SK-N-SH (cell line): ENCODE results near the gene IL2RA. TPM values are rescaled to one million over a fixed set of nuclear protein-coding genes. Genes with fewer than 3 reads are reported as not detected.

Source experiments
- CTCF ChIA-PET: fragments of 300-600, 350-600 bp; formaldehyde crosslinking; extraction: SDS; loops from one replicate; lab custom pipeline; 2021; lab: Yijun Ruan, JAX
- POLR2A ChIA-PET: fragments of 350-600 bp; sonication (Branson Sonifier 250); formaldehyde crosslinking; extraction: SDS; loops from one replicate; lab custom pipeline; 2020; ENCODE audit warnings: antibody characterized with exemption, inconsistent platforms; lab: Yijun Ruan, JAX
- DNase-seq: peaks from one replicate; pipeline ENCODE4 v3.0.0; 2012
- H2AFZ ChIP-seq: fragments of 200-600 bp; sonication (generic); 2 replicates; pipeline ENCODE4 v1.8.1; 2016; ENCODE audit warnings: antibody characterized with exemption, mild to moderate bottlenecking, low read depth
- H3F3A ChIP-seq: fragments of 200-600 bp; sonication (generic); replicated peaks from 2 replicates; pipeline ENCODE3; 2016; ENCODE audit warnings: antibody characterized with exemption, mild to moderate bottlenecking; ENCODE audit not compliant: insufficient read depth
- H3K27ac ChIP-seq, 2 experiments: fragments of 200-500 bp in 1 of 2; fragments of 200-600 bp in 1 of 2; sonication (Bioruptor generic) in 1 of 2; sonication (generic), shearing (Covaris generic) in 1 of 2; 2 replicates each; pipeline versions ENCODE4 v1.5.1 to v1.6.1; 2014 to 2016; ENCODE audit warnings: low read depth in 2 of 2, inconsistent platforms in 1 of 2, low read length in 1 of 2, mild to moderate bottlenecking in 1 of 2, mixed read lengths in 1 of 2
- H3K27me3 ChIP-seq: fragments of 200-600 bp; sonication (generic), shearing (Covaris generic); 2 replicates; pipeline ENCODE4 v1.6.1; 2016; ENCODE audit warnings: mixed run types; ENCODE audit not compliant: insufficient read depth
- H3K36me3 ChIP-seq, 2 experiments: fragments of 200-500 bp in 1 of 2; fragments of 200-600 bp in 1 of 2; sonication (Bioruptor generic) in 1 of 2; sonication (generic) in 1 of 2; replicated peaks in 1 of 2; 2 replicates each; pipeline versions ENCODE3 to v1.5.1; 2014 to 2016; ENCODE audit warnings: low read length in 1 of 2, mild to moderate bottlenecking in 1 of 2; ENCODE audit not compliant: insufficient read depth in 2 of 2, control insufficient read depth in 1 of 2
- H3K4me1 ChIP-seq, 2 experiments: fragments of 200-500 bp in 1 of 2; fragments of 200-600 bp in 1 of 2; sonication (Bioruptor generic) in 1 of 2; sonication (generic), shearing (Covaris generic) in 1 of 2; 2 replicates each; pipeline versions ENCODE4 v1.5.1 to v1.6.1; 2014 to 2016; ENCODE audit warnings: low read depth in 1 of 2, low read length in 1 of 2, mixed run types in 1 of 2; ENCODE audit not compliant: insufficient read depth in 2 of 2, control insufficient read depth in 1 of 2
- H3K4me2 ChIP-seq: fragments of 200-600 bp; sonication (generic), shearing (Covaris generic); 2 replicates; pipeline ENCODE4 v1.6.1; 2017; ENCODE audit warnings: mixed run types
- H3K4me3 ChIP-seq, 2 experiments: fragments of 200-500 bp in 1 of 2; fragments of 200-600 bp in 1 of 2; sonication (Bioruptor generic) in 1 of 2; sonication (generic), shearing (Covaris generic) in 1 of 2; 2 replicates each; pipeline versions ENCODE4 v1.5.1 to v1.8.1; 2014 to 2016; ENCODE audit warnings: low read depth in 2 of 2, inconsistent platforms in 1 of 2, low read length in 1 of 2, mild to moderate bottlenecking in 1 of 2, mixed read lengths in 1 of 2, moderate library complexity in 1 of 2
- H3K79me2 ChIP-seq: fragments of 200-600 bp; sonication (generic); 2 replicates; pipeline ENCODE4 v1.8.1; 2017; ENCODE audit warnings: mild to moderate bottlenecking; ENCODE audit not compliant: insufficient read depth
- H3K9ac ChIP-seq: fragments of 200-600 bp; sonication (generic); 2 replicates; pipeline ENCODE4 v1.6.1; 2017; ENCODE audit warnings: mixed run types
- H3K9me2 ChIP-seq: fragments of 200-600 bp; sonication (generic); 2 replicates; pipeline ENCODE4 v1.6.1; 2017; ENCODE audit warnings: mixed run types
- H3K9me3 ChIP-seq: fragments of 200-600 bp; sonication (generic); 2 replicates; pipeline ENCODE4 v1.6.1; 2017; ENCODE audit warnings: mixed run types, mild to moderate bottlenecking, moderate library complexity
- H4K20me1 ChIP-seq: fragments of 200-600 bp; sonication (generic); 2 replicates; pipeline ENCODE4 v1.6.1; 2017; ENCODE audit warnings: mild to moderate bottlenecking, mixed run types; ENCODE audit not compliant: insufficient read depth
- CHD2 ChIP-seq: fragments of 150-350 bp; IDR thresholded peaks from 2 replicates; pipeline ENCODE4 v1.6.1; 2018; ENCODE audit warnings: low read length; ENCODE audit not compliant: partially characterized antibody
- ELF1 ChIP-seq: IDR thresholded peaks from 2 replicates; pipeline ENCODE4 v1.4.0; 2012
- EP300 ChIP-seq, 2 experiments: IDR thresholded peaks; 2 replicates each; pipeline versions ENCODE4 v1.4.0 to v1.6.1; 2012; ENCODE audit warnings: borderline replicate concordance in 1 of 2, low read depth in 1 of 2, low read length in 1 of 2
- FOXM1 ChIP-seq: IDR thresholded peaks from 2 replicates; pipeline ENCODE4 v1.4.0; 2012; ENCODE audit warnings: low read depth, mild to moderate bottlenecking
- GABPA ChIP-seq: IDR thresholded peaks from 2 replicates; pipeline ENCODE4 v1.4.0; 2012; ENCODE audit warnings: low read depth, mild to moderate bottlenecking
- GATA2 ChIP-seq: sonication (generic); formaldehyde crosslinking; IDR thresholded peaks from 2 replicates; pipeline ENCODE4 v1.5.0; 2020; ENCODE audit warnings: mild to moderate bottlenecking, missing genetic modification reagents
- POLR2AphosphoS5 ChIP-seq: IDR thresholded peaks from 2 replicates; pipeline ENCODE4 v1.6.1; 2012; ENCODE audit warnings: low read depth, low read length
- RXRA ChIP-seq: IDR thresholded peaks from 2 replicates; pipeline ENCODE4 v1.4.0; 2012; ENCODE audit warnings: low read depth, mild to moderate bottlenecking, borderline replicate concordance
- SIN3A ChIP-seq: IDR thresholded peaks from 2 replicates; pipeline ENCODE4 v1.6.1; 2012; ENCODE audit warnings: low read depth, mild to moderate bottlenecking, low read length, moderate library complexity, borderline replicate concordance
- TAF1 ChIP-seq: IDR thresholded peaks from 2 replicates; pipeline ENCODE4 v1.6.1; 2012; ENCODE audit warnings: low read depth, mild to moderate bottlenecking, low read length, moderate library complexity, borderline replicate concordance
- TCF12 ChIP-seq: IDR thresholded peaks from 2 replicates; pipeline ENCODE4 v1.4.0; 2012
- TEAD4 ChIP-seq: IDR thresholded peaks from 2 replicates; pipeline ENCODE4 v1.4.0; 2012; ENCODE audit warnings: mild to moderate bottlenecking, borderline replicate concordance; ENCODE audit not compliant: insufficient read depth
- WGBS: methylation state at CpG from one replicate; pipeline ENCODE4 v1.1.6; 2017; ENCODE audit warnings: low lambda C conversion rate; 5-methylcytosine and 5-hydroxymethylcytosine counted together
- polyA plus RNA-seq, 3 experiments: library from polyadenylated mRNA; depleted of rRNA; stranded (reverse); fragments of >200 nt; gene quantifications; 2 replicates each; pipeline ENCODE4 v1.2.3, GENCODE V29; 2012
- TF ChIP-seq, protein P1 (sequence below): IDR thresholded peaks from 2 replicates; pipeline ENCODE4 v1.6.1; 2012; ENCODE audit warnings: mild to moderate bottlenecking, low read depth, low read length, moderate library complexity
- TF ChIP-seq, protein P2 (sequence below): fragments of 200-600 bp; sonication (generic); IDR thresholded peaks from 2 replicates; pipeline ENCODE4 v1.6.1; 2017; ENCODE audit warnings: antibody characterized with exemption, mild to moderate bottlenecking, moderate library complexity
- TF ChIP-seq, protein P3 (sequence below): fragments of 150-350 bp; IDR thresholded peaks from 2 replicates; pipeline ENCODE4 v1.6.1; 2016; ENCODE audit warnings: mild to moderate bottlenecking, low read depth, low read length
- TF ChIP-seq, protein P4 (sequence below): IDR thresholded peaks from 2 replicates; pipeline ENCODE4 v1.4.0; 2012; ENCODE audit warnings: low read depth, borderline replicate concordance
- TF ChIP-seq, protein P5 (sequence below): IDR thresholded peaks from 2 replicates; pipeline ENCODE4 v1.4.0; 2012; ENCODE audit warnings: low read depth

The IL2RA gene
- polyA plus RNA-seq, 1 of the 3 experiments (the other 2 are of a cell fraction), result not detected

DNA sequence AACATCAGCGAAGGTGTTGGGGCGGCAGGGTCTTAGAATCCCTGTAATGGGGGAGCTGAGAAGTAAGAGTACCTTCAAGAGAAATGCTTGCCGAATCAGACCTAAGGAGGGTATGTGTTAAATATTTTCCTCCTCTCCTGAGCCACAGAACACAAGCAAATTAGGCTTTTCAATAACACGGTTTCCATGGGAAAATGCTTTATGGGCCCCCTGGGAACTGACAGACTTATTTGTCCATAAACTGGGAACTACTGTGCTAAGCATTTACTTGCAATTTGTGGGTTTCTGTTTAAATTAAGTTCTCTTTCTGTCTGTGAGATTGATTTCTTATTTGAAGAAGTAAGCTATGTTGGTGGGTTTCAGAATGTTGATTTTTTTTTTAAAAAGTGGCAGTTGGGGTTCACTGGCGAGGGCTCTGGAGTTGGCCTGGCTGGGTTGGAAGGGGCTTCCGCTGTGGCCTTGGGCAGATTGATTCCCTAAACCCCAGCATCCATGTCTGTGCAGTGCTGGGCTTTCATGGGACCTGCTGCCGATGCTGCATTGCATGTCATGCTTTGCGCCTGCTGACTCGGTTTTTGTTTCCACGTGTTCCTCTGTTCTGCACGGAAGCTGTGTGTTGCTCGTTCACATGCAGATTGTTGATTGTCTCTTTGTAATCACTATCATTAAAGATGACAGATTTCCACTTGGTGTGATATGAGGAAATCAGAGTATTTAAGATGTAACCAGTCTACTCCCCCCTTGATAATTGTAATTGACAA is 33.8 kb upstream of the IL2RA start (continued):
- TF ChIP-seq, protein P1, sequence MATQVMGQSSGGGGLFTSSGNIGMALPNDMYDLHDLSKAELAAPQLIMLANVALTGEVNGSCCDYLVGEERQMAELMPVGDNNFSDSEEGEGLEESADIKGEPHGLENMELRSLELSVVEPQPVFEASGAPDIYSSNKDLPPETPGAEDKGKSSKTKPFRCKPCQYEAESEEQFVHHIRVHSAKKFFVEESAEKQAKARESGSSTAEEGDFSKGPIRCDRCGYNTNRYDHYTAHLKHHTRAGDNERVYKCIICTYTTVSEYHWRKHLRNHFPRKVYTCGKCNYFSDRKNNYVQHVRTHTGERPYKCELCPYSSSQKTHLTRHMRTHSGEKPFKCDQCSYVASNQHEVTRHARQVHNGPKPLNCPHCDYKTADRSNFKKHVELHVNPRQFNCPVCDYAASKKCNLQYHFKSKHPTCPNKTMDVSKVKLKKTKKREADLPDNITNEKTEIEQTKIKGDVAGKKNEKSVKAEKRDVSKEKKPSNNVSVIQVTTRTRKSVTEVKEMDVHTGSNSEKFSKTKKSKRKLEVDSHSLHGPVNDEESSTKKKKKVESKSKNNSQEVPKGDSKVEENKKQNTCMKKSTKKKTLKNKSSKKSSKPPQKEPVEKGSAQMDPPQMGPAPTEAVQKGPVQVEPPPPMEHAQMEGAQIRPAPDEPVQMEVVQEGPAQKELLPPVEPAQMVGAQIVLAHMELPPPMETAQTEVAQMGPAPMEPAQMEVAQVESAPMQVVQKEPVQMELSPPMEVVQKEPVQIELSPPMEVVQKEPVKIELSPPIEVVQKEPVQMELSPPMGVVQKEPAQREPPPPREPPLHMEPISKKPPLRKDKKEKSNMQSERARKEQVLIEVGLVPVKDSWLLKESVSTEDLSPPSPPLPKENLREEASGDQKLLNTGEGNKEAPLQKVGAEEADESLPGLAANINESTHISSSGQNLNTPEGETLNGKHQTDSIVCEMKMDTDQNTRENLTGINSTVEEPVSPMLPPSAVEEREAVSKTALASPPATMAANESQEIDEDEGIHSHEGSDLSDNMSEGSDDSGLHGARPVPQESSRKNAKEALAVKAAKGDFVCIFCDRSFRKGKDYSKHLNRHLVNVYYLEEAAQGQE, result no peak
- TF ChIP-seq, protein P2, sequence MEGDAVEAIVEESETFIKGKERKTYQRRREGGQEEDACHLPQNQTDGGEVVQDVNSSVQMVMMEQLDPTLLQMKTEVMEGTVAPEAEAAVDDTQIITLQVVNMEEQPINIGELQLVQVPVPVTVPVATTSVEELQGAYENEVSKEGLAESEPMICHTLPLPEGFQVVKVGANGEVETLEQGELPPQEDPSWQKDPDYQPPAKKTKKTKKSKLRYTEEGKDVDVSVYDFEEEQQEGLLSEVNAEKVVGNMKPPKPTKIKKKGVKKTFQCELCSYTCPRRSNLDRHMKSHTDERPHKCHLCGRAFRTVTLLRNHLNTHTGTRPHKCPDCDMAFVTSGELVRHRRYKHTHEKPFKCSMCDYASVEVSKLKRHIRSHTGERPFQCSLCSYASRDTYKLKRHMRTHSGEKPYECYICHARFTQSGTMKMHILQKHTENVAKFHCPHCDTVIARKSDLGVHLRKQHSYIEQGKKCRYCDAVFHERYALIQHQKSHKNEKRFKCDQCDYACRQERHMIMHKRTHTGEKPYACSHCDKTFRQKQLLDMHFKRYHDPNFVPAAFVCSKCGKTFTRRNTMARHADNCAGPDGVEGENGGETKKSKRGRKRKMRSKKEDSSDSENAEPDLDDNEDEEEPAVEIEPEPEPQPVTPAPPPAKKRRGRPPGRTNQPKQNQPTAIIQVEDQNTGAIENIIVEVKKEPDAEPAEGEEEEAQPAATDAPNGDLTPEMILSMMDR, result no peak
- TF ChIP-seq, protein P3, sequence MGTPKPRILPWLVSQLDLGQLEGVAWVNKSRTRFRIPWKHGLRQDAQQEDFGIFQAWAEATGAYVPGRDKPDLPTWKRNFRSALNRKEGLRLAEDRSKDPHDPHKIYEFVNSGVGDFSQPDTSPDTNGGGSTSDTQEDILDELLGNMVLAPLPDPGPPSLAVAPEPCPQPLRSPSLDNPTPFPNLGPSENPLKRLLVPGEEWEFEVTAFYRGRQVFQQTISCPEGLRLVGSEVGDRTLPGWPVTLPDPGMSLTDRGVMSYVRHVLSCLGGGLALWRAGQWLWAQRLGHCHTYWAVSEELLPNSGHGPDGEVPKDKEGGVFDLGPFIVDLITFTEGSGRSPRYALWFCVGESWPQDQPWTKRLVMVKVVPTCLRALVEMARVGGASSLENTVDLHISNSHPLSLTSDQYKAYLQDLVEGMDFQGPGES, result no peak
- TF ChIP-seq EP300 (IDR thresholded peaks at IDR 0.05; ENCODE audit: borderline replicate concordance in 1 of 2, low read depth in 1 of 2, low read length in 1 of 2), result no peak
- TF ChIP-seq ELF1, result no peak

DNA sequence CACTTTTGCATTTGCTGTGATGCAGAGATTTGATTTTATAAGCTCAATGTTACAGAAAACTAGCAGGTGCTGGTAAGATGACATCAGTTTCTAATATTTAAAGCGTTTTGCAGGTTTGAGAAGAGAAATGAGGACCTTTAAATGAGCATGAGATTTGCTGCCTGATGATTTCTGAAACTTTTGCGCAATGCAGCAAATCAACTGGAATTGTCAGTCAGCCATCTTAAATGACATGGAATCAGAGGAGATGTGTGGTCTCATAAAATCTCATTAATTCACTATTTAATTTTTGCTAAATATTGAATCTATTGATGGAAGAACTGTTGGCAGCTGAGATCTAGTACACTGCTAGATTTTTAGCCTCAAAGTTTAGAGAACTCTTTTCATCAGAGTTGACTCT is 30.6 kb upstream of the IL2RA start:
- no peak overlapping the region for H3K9ac ChIP-seq
- H3K4me3 ChIP-seq, result no peak overlapping the region
- no peak overlapping the region for H3K4me2 ChIP-seq
- H3K36me3 ChIP-seq, result peaks cover 3 to 10% of the 10 kb centered on the region in 2 experiments
- peaks cover 89% of the 10 kb centered on the region for H3K79me2 ChIP-seq
- ChIA-PET CTCF (no interaction called here), POLR2A (no interaction called here)
- H3K27me3 ChIP-seq, result no peaks in the 10 kb centered on the region
- no peaks in the 10 kb centered on the region for H3K9me3 ChIP-seq
- H4K20me1 ChIP-seq, result peaks cover 79% of the 10 kb centered on the region
- H3F3A ChIP-seq, result peaks cover 5% of the 10 kb centered on the region
- DNase-seq, result no peak
- H2AFZ ChIP-seq, result no peak overlapping the region
- WGBS, result 82% methylated on average over 2 of the region's 2 CpGs
- peaks cover 10 to 13% of the 10 kb centered on the region in 2 experiments; a peak in 3 of 4 replicates for H3K4me1 ChIP-seq
- H3K9me2 ChIP-seq, result no peaks in the 10 kb centered on the region
- no peak overlapping the region for H3K27ac ChIP-seq
- no peak for TF ChIP-seq FOXM1
- TF ChIP-seq TCF12, result no peak
- TF ChIP-seq CHD2, result no peak
- TF ChIP-seq GATA2, result no peak
- no peak for TF ChIP-seq EP300 (IDR thresholded peaks at IDR 0.05; ENCODE audit: borderline replicate concordance in 1 of 2, low read depth in 1 of 2, low read length in 1 of 2)
- TF ChIP-seq, protein P4, sequence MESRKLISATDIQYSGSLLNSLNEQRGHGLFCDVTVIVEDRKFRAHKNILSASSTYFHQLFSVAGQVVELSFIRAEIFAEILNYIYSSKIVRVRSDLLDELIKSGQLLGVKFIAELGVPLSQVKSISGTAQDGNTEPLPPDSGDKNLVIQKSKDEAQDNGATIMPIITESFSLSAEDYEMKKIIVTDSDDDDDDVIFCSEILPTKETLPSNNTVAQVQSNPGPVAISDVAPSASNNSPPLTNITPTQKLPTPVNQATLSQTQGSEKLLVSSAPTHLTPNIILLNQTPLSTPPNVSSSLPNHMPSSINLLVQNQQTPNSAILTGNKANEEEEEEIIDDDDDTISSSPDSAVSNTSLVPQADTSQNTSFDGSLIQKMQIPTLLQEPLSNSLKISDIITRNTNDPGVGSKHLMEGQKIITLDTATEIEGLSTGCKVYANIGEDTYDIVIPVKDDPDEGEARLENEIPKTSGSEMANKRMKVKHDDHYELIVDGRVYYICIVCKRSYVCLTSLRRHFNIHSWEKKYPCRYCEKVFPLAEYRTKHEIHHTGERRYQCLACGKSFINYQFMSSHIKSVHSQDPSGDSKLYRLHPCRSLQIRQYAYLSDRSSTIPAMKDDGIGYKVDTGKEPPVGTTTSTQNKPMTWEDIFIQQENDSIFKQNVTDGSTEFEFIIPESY, result no peak
- TF ChIP-seq SIN3A, result no peak
- TF ChIP-seq, protein P1, result no peak
- no peak for TF ChIP-seq TEAD4
- no peak for TF ChIP-seq RXRA
- no peak for TF ChIP-seq TAF1
- TF ChIP-seq, protein P5, sequence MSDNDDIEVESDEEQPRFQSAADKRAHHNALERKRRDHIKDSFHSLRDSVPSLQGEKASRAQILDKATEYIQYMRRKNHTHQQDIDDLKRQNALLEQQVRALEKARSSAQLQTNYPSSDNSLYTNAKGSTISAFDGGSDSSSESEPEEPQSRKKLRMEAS, result no peak
- TF ChIP-seq POLR2AphosphoS5, result no peak
- TF ChIP-seq GABPA, result no peak
